PC-9 (cell line): Measurements from ENCODE around the gene LEP.

Source experiments
- CTCF ChIP-seq: fragments of 200-600 bp; sonication (generic); conservative IDR thresholded peaks from 2 replicates; pipeline ENCODE4 v1.6.1; 2017; ENCODE audit warnings: mixed run types, antibody characterized with exemption, mild to moderate bottlenecking, moderate library complexity
- EZH2 ChIP-seq: fragments of 200-600 bp; sonication (generic); IDR thresholded peaks from 2 replicates; pipeline ENCODE4 v1.8.0; 2017; ENCODE audit warnings: antibody characterized with exemption, low read depth

- TF ChIP-seq EZH2, result no peak
- no peak for TF ChIP-seq CTCF
Observed at GRCh38 chr7:128211626-128212025, 29.5 kb upstream of the LEP start.
